Neural progenitor cell (in vitro differentiated cells): Measurements from ENCODE around the gene CREBBP. TPM values are rescaled to one million over a fixed set of nuclear protein-coding genes. Genes with fewer than 3 reads are reported as not detected.

Source experiments
- DNase-seq: peaks from one replicate; pipeline ENCODE4 v3.0.0-alpha.2; 2016; ENCODE audit warnings: low spot score
- H2AFZ ChIP-seq: fragments of 200-600 bp; sonication (generic); replicated peaks from 2 replicates; pipeline ENCODE4 v1.6.1; 2016; ENCODE audit warnings: antibody characterized with exemption
- H3F3A ChIP-seq: fragments of 200-600 bp; sonication (generic); 2 replicates; pipeline ENCODE4 v1.6.1; 2016; ENCODE audit warnings: antibody characterized with exemption, low read depth
- H3K27ac ChIP-seq: fragments of 200-600 bp; sonication (generic); 2 replicates; pipeline ENCODE4 v1.5.1; 2016; ENCODE audit warnings: mild to moderate bottlenecking
- H3K27me3 ChIP-seq: fragments of 200-600 bp; sonication (generic); 2 replicates; pipeline ENCODE4 v1.6.1; 2016; ENCODE audit warnings: mild to moderate bottlenecking, moderate library complexity
- H3K36me3 ChIP-seq: fragments of 200-600 bp; sonication (generic); 2 replicates; pipeline ENCODE4 v1.5.1; 2016
- H3K4me1 ChIP-seq: fragments of 200-600 bp; sonication (generic); 2 replicates; pipeline ENCODE4 v1.6.1; 2016; ENCODE audit warnings: mixed run types
- H3K4me2 ChIP-seq: fragments of 200-600 bp; sonication (generic); 2 replicates; pipeline ENCODE4 v1.6.1; 2016
- H3K4me3 ChIP-seq: fragments of 200-600 bp; sonication (generic); 2 replicates; pipeline ENCODE4 v1.5.1; 2016
- H3K79me2 ChIP-seq: fragments of 200-600 bp; sonication (generic); 2 replicates; pipeline ENCODE4 v1.6.1; 2016; ENCODE audit warnings: low read depth
- H3K9ac ChIP-seq: fragments of 200-600 bp; sonication (generic); 2 replicates; pipeline ENCODE4 v1.6.1; 2016
- H3K9me3 ChIP-seq: fragments of 200-600 bp; sonication (generic); 2 replicates; pipeline ENCODE4 v1.5.1; 2016; ENCODE audit warnings: low read depth
- H4K20me1 ChIP-seq: fragments of 200-600 bp; sonication (generic); 2 replicates; pipeline ENCODE4 v1.6.1; 2016; ENCODE audit warnings: low read depth
- H3K27ac Mint-ChIP-seq: 3 replicates; pipeline ENCODE4 v1.8.0; 2021; ENCODE audit warnings: mixed read lengths
- H3K27me3 Mint-ChIP-seq: 2 replicates; pipeline ENCODE4 v1.8.0; 2022; ENCODE audit warnings: low read depth, mild to moderate bottlenecking, inconsistent platforms, moderate library complexity, mixed read lengths; ENCODE audit not compliant: insufficient read depth
- H3K36me3 Mint-ChIP-seq: 3 replicates; pipeline ENCODE4 v1.8.0; 2021; ENCODE audit warnings: mixed read lengths
- H3K4me1 Mint-ChIP-seq: 3 replicates; pipeline ENCODE4 v1.8.0; 2021; ENCODE audit warnings: mixed read lengths
- H3K4me3 Mint-ChIP-seq: 3 replicates; pipeline ENCODE4 v1.8.0; 2021; ENCODE audit warnings: mild to moderate bottlenecking, moderate library complexity, mixed read lengths
- H3K9me3 Mint-ChIP-seq: 3 replicates; pipeline ENCODE4 v1.8.0; 2020; ENCODE audit warnings: mixed read lengths
- CTCF ChIP-seq: fragments of 200-600 bp; sonication (generic); IDR thresholded peaks from 2 replicates; pipeline ENCODE4 v1.5.1; 2017; ENCODE audit warnings: antibody characterized with exemption, mild to moderate bottlenecking
- EZH2 ChIP-seq: fragments of 200-600 bp; sonication (generic); IDR thresholded peaks from 2 replicates; pipeline ENCODE4 v1.6.1; 2017; ENCODE audit warnings: antibody characterized with exemption, mild to moderate bottlenecking, moderate library complexity
- EZH2phosphoT487 ChIP-seq: fragments of 200-600 bp; sonication (generic); IDR thresholded peaks from 2 replicates; pipeline ENCODE4 v1.6.1; 2017; ENCODE audit warnings: antibody characterized with exemption
- total RNA-seq: library from RNA; depleted of rRNA; stranded (reverse); fragments of >200 nt; gene quantifications from 2 replicates; pipeline ENCODE4 v1.2.3, GENCODE V29; 2015; ENCODE audit warnings: low replicate concordance

CREBBP gene
- total RNA-seq, 1 donor from 2014 or later, result 60.6 TPM

GRCh38 chr16:3835089-3835602 lies 45.4 kb downstream of the CREBBP start:
- no peak overlapping the region for H3K27ac Mint-ChIP-seq
- H3K9me3 ChIP-seq, result no peaks in the 10 kb centered on the region
- peaks cover 5% of the 10 kb centered on the region for H3K4me1 ChIP-seq
- no peak overlapping the region for H3K27ac ChIP-seq
- no peaks in the 10 kb centered on the region for H3K27me3 ChIP-seq
- no peak overlapping the region for H3K4me3 Mint-ChIP-seq
- peaks cover 52% of the 10 kb centered on the region for H4K20me1 ChIP-seq
- H3K27me3 Mint-ChIP-seq, result no peaks in the 10 kb centered on the region
- no peak overlapping the region for H3K4me3 ChIP-seq
- H3K4me1 Mint-ChIP-seq, result peaks cover 4% of the 10 kb centered on the region
- peaks cover 56% of the 10 kb centered on the region for H3K36me3 Mint-ChIP-seq
- peaks cover 6% of the 10 kb centered on the region for H3K36me3 ChIP-seq
- peaks cover 100% of the 10 kb centered on the region for H3K79me2 ChIP-seq
- no peak for DNase-seq
- no peak overlapping the region for H3K4me2 ChIP-seq
- H3K9me3 Mint-ChIP-seq, result peaks cover 37% of the 10 kb centered on the region
- no peak overlapping the region for H3K9ac ChIP-seq
- peaks cover 3% of the 10 kb centered on the region for H3F3A ChIP-seq
- no peak for TF ChIP-seq EZH2phosphoT487
- no peak for TF ChIP-seq CTCF
- TF ChIP-seq EZH2, result no peak
- H2AFZ ChIP-seq, result no peak overlapping the region

- Mint-ChIP-seq H3K36me3 (peaks cover 59% of the 10 kb centered on the region), H3K27me3 (no peaks in the 10 kb centered on the region), H3K4me1 (no peaks in the 10 kb centered on the region), H3K4me3 (no peak overlapping the region), H3K27ac (no peak overlapping the region), H3K9me3 (peaks cover 37% of the 10 kb centered on the region)
- DNase-seq, result no peak
- no peak overlapping the region for H2AFZ ChIP-seq
- peaks cover 6% of the 10 kb centered on the region for H3K36me3 ChIP-seq
- no peak overlapping the region for H3K4me3 ChIP-seq
- TF ChIP-seq EZH2 (no peak), EZH2phosphoT487 (no peak), CTCF (no peak)
- H3K27me3 ChIP-seq, result no peaks in the 10 kb centered on the region
- peaks cover 100% of the 10 kb centered on the region for H3K79me2 ChIP-seq
- no peak overlapping the region for H3K4me2 ChIP-seq
- no peaks in the 10 kb centered on the region for H3F3A ChIP-seq
- H3K4me1 ChIP-seq, result no peaks in the 10 kb centered on the region
- H4K20me1 ChIP-seq, result peaks cover 47% of the 10 kb centered on the region
- H3K27ac ChIP-seq, result no peak overlapping the region
- no peak overlapping the region for H3K9ac ChIP-seq
- H3K9me3 ChIP-seq, result no peaks in the 10 kb centered on the region
Observed at GRCh38 chr16:3832668-3833067, 47.8 kb downstream of the CREBBP start.

- Mint-ChIP-seq H3K27ac (no peak overlapping the region), H3K4me3 (no peak overlapping the region), H3K9me3 (peaks cover 37% of the 10 kb centered on the region), H3K4me1 (no peaks in the 10 kb centered on the region), H3K36me3 (peaks cover 57% of the 10 kb centered on the region), H3K27me3 (no peaks in the 10 kb centered on the region)
- no peak overlapping the region for H3K4me3 ChIP-seq
- H3K27me3 ChIP-seq, result no peaks in the 10 kb centered on the region
- no peak for TF ChIP-seq EZH2phosphoT487
- TF ChIP-seq CTCF, result no peak
- no peak for TF ChIP-seq EZH2
- H3F3A ChIP-seq, result no peaks in the 10 kb centered on the region
- DNase-seq, result no peak
- peaks cover 100% of the 10 kb centered on the region for H3K79me2 ChIP-seq
- no peak overlapping the region for H3K27ac ChIP-seq
- H4K20me1 ChIP-seq, result peaks cover 49% of the 10 kb centered on the region
- H3K9me3 ChIP-seq, result no peaks in the 10 kb centered on the region
- H3K4me2 ChIP-seq, result no peak overlapping the region
- H3K36me3 ChIP-seq, result peaks cover 6% of the 10 kb centered on the region
- no peak overlapping the region for H3K9ac ChIP-seq
- H3K4me1 ChIP-seq, result no peaks in the 10 kb centered on the region
- H2AFZ ChIP-seq, result no peak overlapping the region
Observed at GRCh38 chr16:3830625-3831254, 49.8 kb downstream of the CREBBP start.
